ENCODE results near the gene SMIM43. TPM values are rescaled to one million over a fixed set of nuclear protein-coding genes. Genes with fewer than 3 reads are reported as not detected.
"Not testable (repeated sequence)": the region's sequence is repeated elsewhere in the genome, so short reads cannot be mapped to it uniquely, and the experiment has no call there.

The SMIM43 gene
- total RNA-seq, 4 donors from 2014 or later, result not detected

DNA sequence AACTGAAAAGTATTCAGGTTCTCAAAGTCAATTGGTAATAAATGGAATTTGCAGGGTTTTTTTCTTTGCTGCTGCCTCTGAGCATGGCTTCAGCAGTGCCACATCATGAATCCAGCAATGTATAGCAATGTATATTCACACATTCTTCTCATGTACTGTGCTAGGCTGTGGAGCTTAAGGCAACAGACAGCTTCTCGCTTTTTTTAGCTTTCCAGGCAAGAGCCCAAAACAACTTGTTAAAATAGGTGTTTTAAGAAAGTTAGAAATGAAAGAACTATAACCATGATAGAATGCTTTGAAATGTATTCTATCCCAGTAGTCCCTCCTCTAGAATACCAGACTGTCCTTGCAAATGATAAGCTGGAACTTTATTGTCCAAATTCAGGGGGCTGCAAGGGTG lies 30.4 kb downstream of the SMIM43 start:
- WGBS, 2 donors, result 75 to 78% methylated on average over 1 of the region's 1 CpG
- TF ChIP-seq, protein P1, sequence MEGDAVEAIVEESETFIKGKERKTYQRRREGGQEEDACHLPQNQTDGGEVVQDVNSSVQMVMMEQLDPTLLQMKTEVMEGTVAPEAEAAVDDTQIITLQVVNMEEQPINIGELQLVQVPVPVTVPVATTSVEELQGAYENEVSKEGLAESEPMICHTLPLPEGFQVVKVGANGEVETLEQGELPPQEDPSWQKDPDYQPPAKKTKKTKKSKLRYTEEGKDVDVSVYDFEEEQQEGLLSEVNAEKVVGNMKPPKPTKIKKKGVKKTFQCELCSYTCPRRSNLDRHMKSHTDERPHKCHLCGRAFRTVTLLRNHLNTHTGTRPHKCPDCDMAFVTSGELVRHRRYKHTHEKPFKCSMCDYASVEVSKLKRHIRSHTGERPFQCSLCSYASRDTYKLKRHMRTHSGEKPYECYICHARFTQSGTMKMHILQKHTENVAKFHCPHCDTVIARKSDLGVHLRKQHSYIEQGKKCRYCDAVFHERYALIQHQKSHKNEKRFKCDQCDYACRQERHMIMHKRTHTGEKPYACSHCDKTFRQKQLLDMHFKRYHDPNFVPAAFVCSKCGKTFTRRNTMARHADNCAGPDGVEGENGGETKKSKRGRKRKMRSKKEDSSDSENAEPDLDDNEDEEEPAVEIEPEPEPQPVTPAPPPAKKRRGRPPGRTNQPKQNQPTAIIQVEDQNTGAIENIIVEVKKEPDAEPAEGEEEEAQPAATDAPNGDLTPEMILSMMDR (IDR thresholded peaks at IDR 0.05), result no peak
- no peak for TF ChIP-seq POLR2A (IDR thresholded peaks at IDR 0.05)
- DNase-seq (ENCODE audit: low spot score in 2 of 2), result no peak
- intact Hi-C loops (cut with DNase I; ENCODE audit: low total_unique reads), result no loop called here
- no peak overlapping the region for H3K4me3 ChIP-seq (ENCODE audit: low read depth, poor library complexity, severe bottlenecking)

DNA sequence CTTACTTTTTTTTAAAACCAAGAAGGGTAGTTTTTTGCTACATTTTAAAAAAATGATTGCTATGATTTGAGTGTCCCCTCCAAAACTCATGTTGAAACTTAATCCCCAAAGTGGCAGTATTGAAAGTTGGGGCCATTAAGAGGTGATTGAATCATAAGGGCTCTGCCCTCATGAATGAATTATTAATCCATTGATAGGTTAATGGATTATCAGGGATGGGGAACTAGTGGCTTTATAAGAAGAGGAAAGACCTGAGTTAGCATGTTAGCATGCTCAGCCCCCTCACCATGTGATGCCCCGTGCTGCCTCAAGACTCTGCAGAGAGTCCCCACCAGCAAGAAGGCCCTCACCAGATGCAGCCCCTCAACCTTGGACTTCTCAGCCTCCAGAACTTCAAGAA lies 31.0 kb downstream of the SMIM43 start:
- no peak overlapping the region for H3K4me3 ChIP-seq (ENCODE audit: low read depth, poor library complexity, severe bottlenecking)
- WGBS, 2 donors, result 86 to 94% methylated on average over 1 of the region's 1 CpG
- no peak for DNase-seq (ENCODE audit: low spot score in 2 of 2)
- no peak for TF ChIP-seq POLR2A (IDR thresholded peaks at IDR 0.05)
- TF ChIP-seq, protein P1 (IDR thresholded peaks at IDR 0.05), result no peak
- intact Hi-C loops (cut with DNase I; ENCODE audit: low total_unique reads), result no loop called here

DNA sequence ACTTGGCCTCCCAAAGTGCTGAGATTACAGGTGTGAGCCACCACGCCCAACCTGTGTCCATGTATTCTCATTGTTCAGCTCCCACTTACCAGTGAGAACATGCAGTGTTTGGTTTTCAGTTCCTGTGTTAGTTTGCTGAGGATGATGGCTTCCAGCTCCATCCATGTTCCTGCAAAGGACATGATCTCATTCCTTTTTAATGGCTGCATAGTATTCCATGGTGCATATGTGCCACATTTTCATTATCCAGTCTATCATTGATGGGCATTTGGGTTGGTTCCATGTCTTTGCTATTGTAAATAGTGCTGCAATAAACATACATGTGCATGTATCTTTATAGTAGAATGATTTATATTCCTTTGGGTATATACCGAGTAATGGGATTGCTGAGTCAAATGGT lies 35.2 kb downstream of the SMIM43 start:
- intact Hi-C loops (cut with DNase I; ENCODE audit: low total_unique reads); H3K4me3 ChIP-seq (ENCODE audit: low read depth, poor library complexity, severe bottlenecking); DNase-seq (ENCODE audit: low spot score in 2 of 2): not testable (repeated sequence)
- 91% methylated on average over 2 of the region's 2 CpGs for WGBS, 2 donors

DNA sequence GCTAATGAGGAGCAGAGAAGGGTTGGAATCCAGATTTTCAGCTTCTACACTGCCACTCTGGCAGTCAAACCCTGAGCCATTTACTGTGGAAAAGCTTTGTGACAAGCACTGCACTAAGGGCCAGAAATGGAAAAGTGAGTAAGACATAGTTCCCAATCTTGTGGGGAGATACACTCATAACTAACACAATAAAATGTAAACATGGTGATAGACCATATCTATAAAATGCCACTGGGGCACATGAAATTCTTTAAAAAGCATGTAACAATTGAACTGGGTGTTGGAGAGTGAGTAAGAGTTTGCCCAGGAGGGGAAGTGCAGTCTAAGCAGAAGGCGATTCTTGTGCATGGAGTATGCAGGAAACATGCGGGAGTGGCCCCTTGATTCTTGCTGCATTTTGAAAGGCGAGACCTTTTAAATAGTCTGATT lies 36.2 kb downstream of the SMIM43 start:
- intact Hi-C loops (cut with DNase I; ENCODE audit: low total_unique reads), result no loop called here
- no peak overlapping the region for H3K4me3 ChIP-seq (ENCODE audit: low read depth, poor library complexity, severe bottlenecking)
- TF ChIP-seq, protein P1 (IDR thresholded peaks at IDR 0.05), result no peak
- TF ChIP-seq POLR2A (IDR thresholded peaks at IDR 0.05), result no peak
- 44 to 65% methylated on average over 3 of the region's 3 CpGs for WGBS, 2 donors
- no peak for DNase-seq (ENCODE audit: low spot score in 2 of 2)

DNA sequence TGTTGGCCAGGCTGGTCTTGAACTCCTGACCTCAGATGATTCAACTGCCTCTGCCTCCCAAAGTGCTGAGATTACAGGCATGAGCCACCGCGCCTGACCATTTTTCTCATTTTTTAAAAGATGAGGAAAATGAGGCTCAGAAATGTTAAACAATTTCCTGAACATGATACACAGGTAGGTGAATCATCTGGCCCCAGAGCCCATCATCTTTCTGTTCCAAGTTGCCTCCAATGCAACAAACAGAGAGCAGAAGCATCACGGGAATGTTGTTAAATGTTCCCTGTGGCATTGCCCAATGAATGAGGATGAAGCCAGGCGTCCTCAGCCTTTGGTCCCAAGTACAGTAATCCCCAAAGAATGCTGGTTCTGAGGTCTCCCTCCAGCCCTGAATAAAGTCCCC lies 36.9 kb downstream of the SMIM43 start:
- 69 to 71% methylated on average over 4 of the region's 4 CpGs for WGBS, 2 donors
- H3K4me3 ChIP-seq (ENCODE audit: low read depth, poor library complexity, severe bottlenecking), result no peak overlapping the region
- intact Hi-C loops (cut with DNase I; ENCODE audit: low total_unique reads), result no loop called here
- TF ChIP-seq, protein P1 (IDR thresholded peaks at IDR 0.05), result no peak
- TF ChIP-seq POLR2A (IDR thresholded peaks at IDR 0.05), result no peak
- no peak for DNase-seq (ENCODE audit: low spot score in 2 of 2)

DNA sequence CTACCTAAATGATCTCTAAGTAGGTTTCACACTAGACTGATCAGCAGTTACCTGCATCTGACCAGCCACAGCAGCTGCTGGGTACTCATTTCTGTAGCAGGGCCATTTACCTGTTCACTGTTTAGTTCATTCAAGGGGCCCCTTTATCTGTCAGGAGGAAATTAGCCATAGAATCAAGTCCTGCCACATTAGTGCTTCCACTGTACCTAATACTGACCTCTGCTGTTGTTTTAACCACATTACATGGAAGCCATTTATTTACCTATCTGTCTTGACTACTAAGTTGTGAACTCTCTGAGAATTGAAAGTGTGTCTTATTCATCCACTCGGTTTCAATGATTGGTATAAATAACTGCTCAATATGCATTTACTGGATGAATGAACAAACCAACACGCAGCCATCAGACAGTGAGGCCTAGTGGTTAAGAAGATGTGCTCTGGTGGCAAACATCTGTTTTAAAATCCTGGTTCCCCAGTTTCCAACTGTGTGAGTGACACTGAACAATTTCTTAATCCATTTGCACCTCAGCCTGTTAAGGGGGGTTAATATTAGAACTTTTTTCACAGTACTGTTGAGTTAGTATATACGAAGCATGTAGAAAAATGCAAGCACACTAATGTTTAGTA lies 38.2 kb downstream of the SMIM43 start:
- 43 to 44% methylated on average over 3 of the region's 3 CpGs for WGBS, 2 donors
- TF ChIP-seq POLR2A (IDR thresholded peaks at IDR 0.05), result no peak
- TF ChIP-seq, protein P1 (IDR thresholded peaks at IDR 0.05), result peak in 1 of 3 donors; percentile 51
- no peak for DNase-seq (ENCODE audit: low spot score in 2 of 2)
- no peak overlapping the region for H3K4me3 ChIP-seq (ENCODE audit: low read depth, poor library complexity, severe bottlenecking)
- intact Hi-C loops (cut with DNase I; ENCODE audit: low total_unique reads), result no loop called here
